GM10266 (cell line): ENCODE results near the gene HMGB1.

Experiments used
- DNase-seq: peaks from one replicate; pipeline ENCODE4 v3.0.0; 2012; ENCODE audit errors: extremely low spot score
- CTCF ChIP-seq: IDR thresholded peaks from 2 replicates; pipeline ENCODE4 v1.5.1; 2012; ENCODE audit warnings: mild to moderate bottlenecking, low read depth; ENCODE audit not compliant: control insufficient read depth, insufficient read depth; ENCODE audit errors: missing control alignments

Gene HMGB1

GRCh38 chr13:30480292-30480950 is 14.7 kb upstream of the HMGB1 start:
- DNase-seq: no peak
- TF ChIP-seq CTCF: no peak

GRCh38 chr13:30479883-30480219 is 14.1 kb upstream of the HMGB1 start:
- no peak for TF ChIP-seq CTCF
- DNase-seq: no peak

- DNase-seq: no peak
- TF ChIP-seq CTCF: no peak
Measured at GRCh38 chr13:30479154-30479882, 13.6 kb upstream of the HMGB1 start.

- TF ChIP-seq CTCF: no peak
- DNase-seq: peak; percentile 49
Measured at GRCh38 chr13:30477346-30478195, 11.8 kb upstream of the HMGB1 start.

GRCh38 chr13:30473675-30474074 is 7.9 kb upstream of the HMGB1 start:
- TF ChIP-seq CTCF: no peak
- no peak for DNase-seq

GRCh38 chr13:30466841-30467252 is 1.1 kb upstream of the HMGB1 start:
- DNase-seq: no peak
- TF ChIP-seq CTCF: no peak

GRCh38 chr13:30466358-30466714 is 600 bp upstream of the HMGB1 start:
- no peak for TF ChIP-seq CTCF
- peak; percentile 35 for DNase-seq
